Lower leg skin (tissue), 4 donors: ENCODE data around the gene SLC7A9. TPM values are rescaled to one million over a fixed set of nuclear protein-coding genes. Genes with fewer than 3 reads are reported as not detected.

ENCODE experiments used
- DNase-seq, 2 donors: peaks; one replicate each; pipeline ENCODE4 v3.0.0-alpha.2; 2019; ENCODE audit warnings: low spot score in 2 of 2
- H3K4me3 ChIP-seq: fragments of 200-600 bp; sonication (generic); 2 replicates; pipeline ENCODE4 v1.5.1; 2017; ENCODE audit warnings: mild to moderate bottlenecking, low read depth; ENCODE audit not compliant: poor library complexity, severe bottlenecking
- CTCF ChIP-seq, 3 donors: fragments of 450-650 bp; IDR thresholded peaks; one replicate each; pipeline ENCODE4 v1.5.1; 2016; ENCODE audit warnings: antibody characterized with exemption in 3 of 3, mild to moderate bottlenecking in 3 of 3, moderate library complexity in 2 of 3
- POLR2A ChIP-seq, 2 donors: fragments of 450-650 bp; IDR thresholded peaks; one replicate each; pipeline ENCODE4 v1.6.1; 2016 to 2017; ENCODE audit warnings: antibody characterized with exemption in 2 of 2, mild to moderate bottlenecking in 1 of 2, moderate library complexity in 1 of 2
- WGBS, 2 donors: methylation state at CpG; one replicate each; pipeline ENCODE4 v1.1.5; 2018; 5-methylcytosine and 5-hydroxymethylcytosine counted together
- intact Hi-C: fragments of 100-400 bp; cut with DNase I; formaldehyde crosslinking; loops from one replicate; pipeline ENCODE4 v1.15.0; 2023; ENCODE audit warnings: low total_unique reads
- total RNA-seq, 4 donors: library from RNA; depleted of rRNA; stranded (reverse); fragments of >200 nt; gene quantifications; one replicate each; pipeline ENCODE4 v1.1.0, GENCODE V29; 2016

SLC7A9 gene
- total RNA-seq, 4 donors from 2014 or later, result 0.49 TPM; not detected in 2

GRCh38 chr19:32812036-32812435 lies 57.5 kb downstream of the SLC7A9 start:
- WGBS, 2 donors, result 89 to 90% methylated on average over 10 of the region's 10 CpGs
- no peak for TF ChIP-seq CTCF (IDR thresholded peaks at IDR 0.05)
- no peak for TF ChIP-seq POLR2A (IDR thresholded peaks at IDR 0.05)
- DNase-seq, result no peak
- intact Hi-C loops, result no loop called here
- H3K4me3 ChIP-seq, result no peak overlapping the region

GRCh38 chr19:32811151-32811550 lies 58.4 kb downstream of the SLC7A9 start:
- DNase-seq, result no peak
- TF ChIP-seq CTCF (IDR thresholded peaks at IDR 0.05) (no peak), POLR2A (IDR thresholded peaks at IDR 0.05) (no peak)
- WGBS, 2 donors, result 71 to 72% methylated on average over 11 of the region's 11 CpGs
- H3K4me3 ChIP-seq, result no peak overlapping the region
- intact Hi-C loops, result no loop called here

- intact Hi-C loops, result no loop called here
- WGBS, 2 donors, result 80 to 86% methylated on average over 9 of the region's 9 CpGs
- no peak for DNase-seq
- no peak overlapping the region for H3K4me3 ChIP-seq
- TF ChIP-seq CTCF (IDR thresholded peaks at IDR 0.05), result no peak
- no peak for TF ChIP-seq POLR2A (IDR thresholded peaks at IDR 0.05)
Observed at GRCh38 chr19:32810452-32810851, 59.1 kb downstream of the SLC7A9 start.

- DNase-seq, result no peak
- WGBS, 2 donors, result 36 to 46% methylated on average over 3 of the region's 3 CpGs
- intact Hi-C loops, result no loop called here
- no peak overlapping the region for H3K4me3 ChIP-seq
- TF ChIP-seq CTCF (IDR thresholded peaks at IDR 0.05) (no peak), POLR2A (IDR thresholded peaks at IDR 0.05) (no peak)
Observed at GRCh38 chr19:32809754-32810153, 59.8 kb downstream of the SLC7A9 start.

GRCh38 chr19:32809254-32809653 lies 60.3 kb downstream of the SLC7A9 start:
- WGBS, 2 donors, result 41 to 44% methylated on average over 5 of the region's 5 CpGs
- TF ChIP-seq CTCF (IDR thresholded peaks at IDR 0.05) (no peak), POLR2A (IDR thresholded peaks at IDR 0.05) (no peak)
- no peak overlapping the region for H3K4me3 ChIP-seq
- peak in 1 of 2 donors; percentile 78 for DNase-seq
- intact Hi-C loops, result no loop called here

GRCh38 chr19:32808236-32808635 lies 61.3 kb downstream of the SLC7A9 start:
- intact Hi-C loops, result no loop called here
- no peak overlapping the region for H3K4me3 ChIP-seq
- TF ChIP-seq CTCF (IDR thresholded peaks at IDR 0.05), result no peak
- no peak for TF ChIP-seq POLR2A (IDR thresholded peaks at IDR 0.05)
- WGBS, 2 donors, result 84 to 89% methylated on average over 4 of the region's 4 CpGs
- DNase-seq, result no peak
